ENCODE measurements around the gene LBHD1.

DNA sequence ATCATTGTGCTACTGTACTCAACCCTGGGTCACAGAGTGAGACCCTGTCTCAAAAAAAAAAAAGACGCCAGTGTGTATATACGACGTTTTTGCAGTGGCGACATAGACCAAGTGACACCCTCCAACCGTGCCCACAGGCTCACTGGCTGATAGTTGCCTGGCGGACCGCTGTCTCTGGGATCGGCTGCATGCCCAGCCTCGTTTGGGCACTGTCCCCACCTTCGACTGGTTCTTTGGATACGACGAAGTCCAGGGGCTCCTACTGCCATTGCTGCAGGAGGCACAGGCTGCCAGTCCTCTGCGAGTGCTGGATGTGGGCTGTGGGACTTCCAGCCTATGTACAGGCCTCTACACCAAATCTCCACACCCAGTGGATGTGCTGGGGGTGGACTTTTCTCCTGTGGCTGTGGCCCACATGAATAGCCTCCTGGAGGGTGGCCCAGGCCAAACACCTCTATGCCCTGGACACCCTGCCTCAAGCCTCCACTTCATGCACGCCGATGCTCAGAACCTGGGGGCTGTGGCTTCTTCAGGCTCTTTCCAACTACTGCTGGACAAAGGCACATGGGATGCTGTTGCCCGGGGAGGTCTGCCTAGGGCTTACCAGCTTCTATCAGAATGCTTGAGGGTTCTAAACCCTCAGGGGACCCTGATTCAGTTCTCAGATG lies 5.7 kb downstream of the LBHD1 start:
- TF ChIP-seq, protein P1, sequence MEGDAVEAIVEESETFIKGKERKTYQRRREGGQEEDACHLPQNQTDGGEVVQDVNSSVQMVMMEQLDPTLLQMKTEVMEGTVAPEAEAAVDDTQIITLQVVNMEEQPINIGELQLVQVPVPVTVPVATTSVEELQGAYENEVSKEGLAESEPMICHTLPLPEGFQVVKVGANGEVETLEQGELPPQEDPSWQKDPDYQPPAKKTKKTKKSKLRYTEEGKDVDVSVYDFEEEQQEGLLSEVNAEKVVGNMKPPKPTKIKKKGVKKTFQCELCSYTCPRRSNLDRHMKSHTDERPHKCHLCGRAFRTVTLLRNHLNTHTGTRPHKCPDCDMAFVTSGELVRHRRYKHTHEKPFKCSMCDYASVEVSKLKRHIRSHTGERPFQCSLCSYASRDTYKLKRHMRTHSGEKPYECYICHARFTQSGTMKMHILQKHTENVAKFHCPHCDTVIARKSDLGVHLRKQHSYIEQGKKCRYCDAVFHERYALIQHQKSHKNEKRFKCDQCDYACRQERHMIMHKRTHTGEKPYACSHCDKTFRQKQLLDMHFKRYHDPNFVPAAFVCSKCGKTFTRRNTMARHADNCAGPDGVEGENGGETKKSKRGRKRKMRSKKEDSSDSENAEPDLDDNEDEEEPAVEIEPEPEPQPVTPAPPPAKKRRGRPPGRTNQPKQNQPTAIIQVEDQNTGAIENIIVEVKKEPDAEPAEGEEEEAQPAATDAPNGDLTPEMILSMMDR (IDR thresholded peaks at IDR 0.05; ENCODE audit: low read length) = no peak
- no peak for TF ChIP-seq EZH2 (IDR thresholded peaks at IDR 0.05; ENCODE audit: borderline replicate concordance, low read length)
